Stimulated activated effector memory CD8-positive, alpha-beta T cell treated with anti-CD3 and anti-CD28 coated beads, Interleukin-12 subunit alpha, Interleukin-12 subunit beta, amount 100 ng/mL, for 72 hours (primary cell): ENCODE measurements around the gene GPR137.

Experiments
- ATAC-seq: fragments of 150-1000 bp; cut with Tn5 transposase; 2 replicates; pipeline ENCODE4 v1.10.0; 2021
- DNase-seq, 2 donors: peaks; one replicate each; pipeline ENCODE4 v3.0.0; 2021 to 2022; ENCODE audit warnings: low spot score in 2 of 2
- H3K27ac Mint-ChIP-seq: one replicate; pipeline ENCODE4 v1.8.0; 2022; ENCODE audit warnings: mild to moderate bottlenecking, mixed read lengths
- H3K36me3 Mint-ChIP-seq: one replicate; pipeline ENCODE4 v1.8.0; 2022; ENCODE audit warnings: mild to moderate bottlenecking, mixed read lengths
- H3K4me1 Mint-ChIP-seq: one replicate; pipeline ENCODE4 v1.8.0; 2022; ENCODE audit warnings: mixed read lengths
- H3K4me3 Mint-ChIP-seq: one replicate; pipeline ENCODE4 v1.8.0; 2022; ENCODE audit warnings: mild to moderate bottlenecking, mixed read lengths
- H3K9me3 Mint-ChIP-seq: one replicate; pipeline ENCODE4 v1.8.0; 2022; ENCODE audit warnings: mixed read lengths

Gene GPR137

DNA sequence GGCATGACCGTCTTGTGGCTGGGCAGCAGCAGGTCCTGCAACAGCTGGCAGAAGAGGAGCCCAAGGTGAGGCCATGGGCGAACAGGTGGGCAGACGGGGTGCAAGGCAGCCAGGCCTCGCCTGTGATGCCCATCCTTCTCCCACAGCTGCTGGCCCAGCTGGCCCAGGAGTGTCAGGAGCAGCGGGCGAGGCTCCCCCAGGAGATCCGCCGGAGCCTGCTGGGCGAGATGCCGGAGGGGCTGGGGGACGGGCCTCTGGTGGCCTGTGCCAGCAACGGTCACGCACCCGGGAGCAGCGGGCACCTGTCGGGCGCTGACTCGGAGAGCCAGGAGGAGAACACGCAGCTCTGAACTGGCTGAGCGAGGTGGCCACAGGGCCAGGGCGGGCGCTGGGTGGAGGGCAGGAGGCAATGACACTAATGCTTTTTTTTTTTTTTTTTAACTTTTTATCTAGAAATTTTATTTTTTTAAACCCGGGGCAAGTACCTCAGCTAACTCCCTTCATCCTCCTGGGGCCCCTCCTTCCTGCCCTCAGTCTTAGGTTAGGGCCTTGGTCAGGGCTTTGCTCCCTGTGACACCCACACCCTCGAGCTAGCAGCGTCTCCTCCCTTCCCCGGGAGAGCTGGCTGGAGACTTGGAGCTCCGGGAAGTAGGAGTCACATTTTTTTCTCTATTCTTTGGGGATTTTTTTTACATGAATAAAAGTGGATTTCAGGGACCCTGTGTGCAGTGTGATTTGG, 18.3 kb upstream of the GPR137 start:
- H3K27ac Mint-ChIP-seq = peak overlapping the region; percentile 99
- no peak for ATAC-seq

DNA sequence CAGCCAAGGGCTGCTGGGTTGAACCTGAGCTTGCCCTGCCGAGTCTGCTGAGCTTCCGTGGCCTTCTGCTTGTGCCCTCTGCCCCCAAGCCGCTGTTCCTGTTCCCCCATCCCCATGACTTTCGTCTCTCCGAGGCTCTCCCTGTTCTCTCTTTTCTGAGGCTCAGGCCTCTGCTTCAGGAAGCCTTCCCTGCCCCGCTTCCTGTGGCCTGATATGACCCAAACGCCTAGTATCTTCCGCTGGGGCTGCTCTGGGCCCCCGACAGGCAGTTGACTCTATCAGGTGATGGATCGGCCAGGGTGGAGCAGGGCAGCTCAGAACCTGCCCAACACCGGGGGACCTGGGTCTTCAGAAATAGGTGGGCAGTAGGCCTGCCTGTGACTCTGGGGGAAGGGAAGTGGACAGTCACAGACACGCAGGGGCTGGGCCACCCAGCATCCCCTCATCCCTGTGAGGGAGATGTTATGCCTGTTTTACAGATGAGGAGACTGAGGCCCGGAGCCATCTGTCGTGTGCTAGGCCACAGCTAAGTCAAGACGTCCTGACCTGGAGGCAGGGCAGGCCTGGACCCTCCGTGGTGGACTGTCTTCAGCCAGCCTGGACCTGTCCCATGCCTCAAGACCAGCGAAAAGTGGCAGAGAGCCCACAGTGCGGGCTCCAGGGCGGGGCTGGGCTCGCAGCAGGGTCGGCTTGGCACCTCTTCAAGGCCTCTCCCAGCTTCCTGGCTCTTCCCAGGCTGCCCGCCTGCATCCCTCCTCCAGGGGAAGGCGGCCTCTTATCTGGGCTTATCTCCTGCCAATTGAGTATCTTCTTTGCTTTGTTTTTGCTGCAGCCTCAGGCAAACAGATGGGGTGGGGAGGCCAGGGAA, 17.4 kb upstream of the GPR137 start:
- Mint-ChIP-seq H3K9me3 (no peaks in the 10 kb centered on the region), H3K4me1 (peaks cover 26% of the 10 kb centered on the region), H3K36me3 (peaks cover 54% of the 10 kb centered on the region), H3K27ac (peak overlapping the region; percentile 99), H3K4me3 (peak overlapping the region; percentile 99)
- DNase-seq (no peak), ATAC-seq (no peak)

More for the DNA sequence above, 18.3 kb upstream of the GPR137 start:
- Mint-ChIP-seq H3K4me1 (peaks cover 32% of the 10 kb centered on the region), H3K36me3 (peaks cover 60% of the 10 kb centered on the region), H3K4me3 (peak overlapping the region; percentile 99), H3K9me3 (no peaks in the 10 kb centered on the region)
- no peak for DNase-seq

DNA sequence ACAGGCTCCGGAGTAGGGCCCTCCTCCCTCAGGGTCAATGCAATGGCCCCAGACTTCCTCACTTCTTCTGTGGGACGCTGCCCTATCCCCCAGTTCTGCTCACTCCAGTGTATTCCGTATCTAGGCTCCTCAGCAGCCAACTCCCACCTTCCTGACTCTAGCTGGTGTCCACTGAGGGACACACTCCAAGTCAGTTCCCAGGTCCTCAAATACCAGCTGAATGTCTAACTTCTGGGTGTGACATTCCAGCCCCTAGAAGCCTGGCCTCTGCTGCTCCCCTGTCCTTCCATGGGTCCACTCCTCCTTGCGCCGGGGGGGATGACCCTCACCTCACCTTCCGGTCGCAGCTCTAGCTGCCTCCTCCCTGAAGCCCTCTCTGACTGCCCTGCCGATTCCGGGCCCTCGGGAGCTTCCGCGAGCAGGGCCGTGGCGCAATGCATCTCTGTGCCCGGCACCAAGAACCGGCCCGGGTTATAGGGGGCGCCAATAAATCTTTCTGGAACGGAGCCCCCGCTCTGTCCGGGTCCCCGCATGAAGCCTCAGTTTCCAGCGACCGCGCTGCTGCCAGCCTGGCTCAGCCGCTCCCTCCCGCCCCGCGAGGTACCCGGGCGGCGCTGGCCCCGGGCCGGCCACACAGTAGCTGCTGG, 16.6 kb upstream of the GPR137 start:
- no peaks in the 10 kb centered on the region for H3K9me3 Mint-ChIP-seq
- peak in 1 of 2 donors; percentile 81 for DNase-seq

DNA sequence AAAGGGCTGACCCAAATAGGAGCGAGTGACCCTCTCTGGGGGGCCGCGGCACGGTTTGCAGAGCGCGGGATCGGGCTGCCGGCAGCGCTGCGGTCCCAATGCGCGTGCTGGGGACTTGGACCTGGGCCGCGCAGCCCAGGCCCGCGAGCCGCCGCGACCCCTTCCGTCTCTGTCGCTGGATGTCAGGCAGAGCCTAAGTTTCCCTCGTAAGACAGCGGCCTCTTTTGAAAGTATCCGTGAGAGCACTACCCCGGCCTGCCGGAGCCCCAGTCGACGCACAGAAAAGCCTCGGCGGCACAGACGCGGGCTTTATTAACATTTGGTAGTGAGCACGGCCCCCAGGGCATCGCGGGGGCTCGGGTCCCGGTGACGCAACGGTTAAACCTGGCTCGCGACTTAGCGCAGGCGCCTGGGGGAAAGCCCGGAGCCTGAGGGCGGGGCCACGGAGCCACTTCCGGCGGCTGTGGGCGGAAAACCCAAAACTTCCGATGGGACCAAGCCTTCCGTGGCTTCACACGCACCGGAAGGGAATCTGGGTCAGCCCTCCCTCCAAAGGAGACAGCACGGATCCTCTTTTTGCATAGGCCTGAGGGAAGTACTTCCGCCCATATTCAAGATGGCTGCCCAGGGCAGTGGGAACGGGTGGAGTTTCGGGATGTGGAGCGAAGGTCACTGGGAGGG, 16.0 kb upstream of the GPR137 start:
- Mint-ChIP-seq H3K9me3 (no peaks in the 10 kb centered on the region), H3K27ac (peak overlapping the region; percentile 99), H3K36me3 (peaks cover 53% of the 10 kb centered on the region), H3K4me3 (peak overlapping the region; percentile 99), H3K4me1 (peaks cover 25% of the 10 kb centered on the region)
- peak; percentile 84 for ATAC-seq
- DNase-seq = peak; percentile 95 to 99

More for the DNA sequence above, 16.6 kb upstream of the GPR137 start:
- H3K36me3 Mint-ChIP-seq = peaks cover 53% of the 10 kb centered on the region
- peak overlapping the region; percentile 99 for H3K27ac Mint-ChIP-seq
- peak; percentile 22 for ATAC-seq
- H3K4me1 Mint-ChIP-seq = peaks cover 25% of the 10 kb centered on the region
- peak overlapping the region; percentile 99 for H3K4me3 Mint-ChIP-seq

- peaks cover 31% of the 10 kb centered on the region for H3K36me3 Mint-ChIP-seq
- DNase-seq = no peak
- H3K27ac Mint-ChIP-seq = peak overlapping the region; percentile 74
- H3K9me3 Mint-ChIP-seq = no peaks in the 10 kb centered on the region
- no peak for ATAC-seq
- H3K4me1 Mint-ChIP-seq = peaks cover 11% of the 10 kb centered on the region
- no peak overlapping the region for H3K4me3 Mint-ChIP-seq
Observed at GRCh38 chr11:64275031-64275800, 10.4 kb upstream of the GPR137 start.

DNA sequence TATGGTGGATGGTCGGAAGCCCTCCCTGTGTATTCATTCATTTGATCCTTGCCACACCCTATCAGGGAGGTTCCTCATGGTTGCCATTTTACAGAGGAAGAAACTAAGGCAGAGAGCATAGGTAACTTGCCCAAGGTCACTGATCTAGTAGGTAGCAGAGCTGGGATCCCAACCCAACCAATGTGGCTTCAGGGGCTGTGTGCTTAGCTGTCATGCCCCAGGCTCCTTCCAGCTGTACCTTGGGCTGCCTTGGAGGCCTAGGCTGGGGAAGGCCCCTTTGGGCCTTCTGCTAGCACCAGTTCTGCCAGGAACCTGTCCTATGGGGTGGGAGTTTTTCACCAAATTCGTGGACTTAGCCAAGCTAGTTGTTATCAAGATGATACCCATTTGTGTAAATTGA, 9.8 kb upstream of the GPR137 start:
- Mint-ChIP-seq H3K4me3 (no peak overlapping the region), H3K27ac (no peak overlapping the region), H3K4me1 (peaks cover 7% of the 10 kb centered on the region), H3K9me3 (no peaks in the 10 kb centered on the region), H3K36me3 (peaks cover 27% of the 10 kb centered on the region)
- DNase-seq (no peak), ATAC-seq (no peak)

- no peak overlapping the region for H3K4me3 Mint-ChIP-seq
- H3K27ac Mint-ChIP-seq = no peak overlapping the region
- peaks cover 16% of the 10 kb centered on the region for H3K4me1 Mint-ChIP-seq
- peaks cover 25% of the 10 kb centered on the region for H3K36me3 Mint-ChIP-seq
- ATAC-seq (no peak), DNase-seq (no peak)
- no peaks in the 10 kb centered on the region for H3K9me3 Mint-ChIP-seq
Observed at GRCh38 chr11:64276653-64277431, 8.8 kb upstream of the GPR137 start.

GRCh38 chr11:64278576-64279190, 7.0 kb upstream of the GPR137 start:
- Mint-ChIP-seq H3K27ac (no peak overlapping the region), H3K9me3 (no peaks in the 10 kb centered on the region)
- no peak for DNase-seq

GRCh38 chr11:64281957-64282770, 3.5 kb upstream of the GPR137 start:
- peaks cover 43% of the 10 kb centered on the region for H3K4me1 Mint-ChIP-seq
- peak overlapping the region; percentile 74 for H3K4me3 Mint-ChIP-seq
- DNase-seq (no peak), ATAC-seq (no peak)
- peaks cover 37% of the 10 kb centered on the region for H3K36me3 Mint-ChIP-seq
- peak overlapping the region; percentile 18 for H3K27ac Mint-ChIP-seq
- H3K9me3 Mint-ChIP-seq = no peaks in the 10 kb centered on the region

More at GRCh38 chr11:64278576-64279190, 7.0 kb upstream of the GPR137 start:
- ATAC-seq = no peak
- Mint-ChIP-seq H3K4me1 (peaks cover 31% of the 10 kb centered on the region), H3K36me3 (peaks cover 27% of the 10 kb centered on the region), H3K4me3 (no peak overlapping the region)

GRCh38 chr11:64283092-64283491, 2.6 kb upstream of the GPR137 start:
- ATAC-seq (no peak), DNase-seq (no peak)
- peak overlapping the region; percentile 93 for H3K27ac Mint-ChIP-seq
- H3K9me3 Mint-ChIP-seq = no peaks in the 10 kb centered on the region
- H3K36me3 Mint-ChIP-seq = peaks cover 37% of the 10 kb centered on the region
- H3K4me3 Mint-ChIP-seq = peak overlapping the region; percentile 74
- peaks cover 43% of the 10 kb centered on the region for H3K4me1 Mint-ChIP-seq

- ATAC-seq (peak; percentile 90), DNase-seq (peak; percentile 80 to 94)
- Mint-ChIP-seq H3K4me3 (peak within 1 kb of the TSS; percentile 74), H3K4me1 (peaks cover 37% of the 10 kb centered on the region), H3K36me3 (peaks cover 35% of the 10 kb centered on the region), H3K27ac (peak within 1 kb of the TSS; percentile 93), H3K9me3 (no peaks in the 10 kb centered on the region)
Observed at GRCh38 chr11:64284048-64284961, 1.3 kb upstream of the GPR137 start, which contains the start of gene BAD. Gene BAD (minus strand): TSS chr11:64284665. CDS start chr11:64284368, 297 bp downstream.
